Natural killer cell (primary cell): Measurements from ENCODE around the gene EXOC4. TPM values are rescaled to one million over a fixed set of nuclear protein-coding genes. Genes with fewer than 3 reads are reported as not detected.

Experiments used
- ATAC-seq, 3 donors: fragments of 150-1000 bp in 2 of 3; fragments of 200-7000 bp in 1 of 3; cut with Tn5 transposase; 1 replicate in 1 of 3; 2 replicates in 2 of 3; pipeline ENCODE4 v1.10.0; 2021; ENCODE audit warnings: mild to moderate bottlenecking in 2 of 3, moderate library complexity in 2 of 3
- DNase-seq, 2 donors: peaks; one replicate each; pipeline versions ENCODE4 v3.0.0 to v3.0.0-alpha.2; 2013 to 2021; ENCODE audit warnings: mixed read lengths in 1 of 2
- H3K27ac ChIP-seq: one replicate; pipeline ENCODE4 v1.5.1; 2013; ENCODE audit warnings: mild to moderate bottlenecking, low read length
- H3K27me3 ChIP-seq: one replicate; pipeline ENCODE4 v1.6.1; 2013; ENCODE audit warnings: low read length; ENCODE audit not compliant: control insufficient read depth, insufficient read depth
- H3K36me3 ChIP-seq: one replicate; pipeline ENCODE4 v1.6.1; 2013; ENCODE audit warnings: low read length; ENCODE audit not compliant: control insufficient read depth, insufficient read depth
- H3K4me1 ChIP-seq: one replicate; pipeline ENCODE4 v1.6.1; 2013; ENCODE audit warnings: low read length; ENCODE audit not compliant: control insufficient read depth, insufficient read depth
- H3K4me3 ChIP-seq: one replicate; pipeline ENCODE4 v1.5.1; 2013; ENCODE audit warnings: low read length
- H3K9me3 ChIP-seq: one replicate; pipeline ENCODE4 v1.6.1; 2013; ENCODE audit warnings: low read length; ENCODE audit not compliant: control insufficient read depth, insufficient read depth
- H3K27ac Mint-ChIP-seq, 2 donors: one replicate each; pipeline ENCODE4 v1.8.0; 2022; ENCODE audit warnings: mild to moderate bottlenecking in 2 of 2, mixed read lengths in 2 of 2, moderate library complexity in 1 of 2
- H3K27me3 Mint-ChIP-seq, 2 donors: one replicate each; pipeline ENCODE4 v1.8.0; 2022; ENCODE audit warnings: low read depth in 2 of 2, mixed read lengths in 2 of 2
- H3K36me3 Mint-ChIP-seq: one replicate; pipeline ENCODE4 v1.8.0; 2022; ENCODE audit warnings: mixed read lengths
- H3K4me1 Mint-ChIP-seq, 2 donors: one replicate each; pipeline ENCODE4 v1.8.0; 2022; ENCODE audit warnings: mixed read lengths in 2 of 2
- H3K4me3 Mint-ChIP-seq: one replicate; pipeline ENCODE4 v1.8.0; 2022; ENCODE audit warnings: mild to moderate bottlenecking, moderate library complexity, mixed read lengths
- H3K9me3 Mint-ChIP-seq, 2 donors: one replicate each; pipeline ENCODE4 v1.8.0; 2022; ENCODE audit warnings: mixed read lengths in 2 of 2
- WGBS: methylation state at CpG from one replicate; pipeline ENCODE4 v1.1.7; 2013; ENCODE audit warnings: missing lambda C conversion rate; ENCODE audit not compliant: insufficient coverage; 5-methylcytosine and 5-hydroxymethylcytosine counted together
- intact Hi-C: fragments of 100-400 bp; cut with micrococcal nuclease; formaldehyde crosslinking; loops from one replicate; pipeline ENCODE4 v1.14.2; 2022
- total RNA-seq, 4 donors: library from RNA; stranded (reverse); fragments of 120-200 nt in 1 of 4; gene quantifications; one replicate each; pipeline versions ENCODE4 v1.2.3 to v1.2.4, GENCODE V29; 2013 to 2022
- TF ChIP-seq, protein P1 (sequence below): fragments of 200-600 bp; IDR thresholded peaks from one replicate; pipeline ENCODE4 v1.8.0; 2022; ENCODE audit warnings: antibody characterized with exemption

The EXOC4 gene
- total RNA-seq, 3 donors from 2014 or later (not counting 1 experiment from before 2014, with no cell fraction given): 105 to 148 (median 123) TPM

DNA sequence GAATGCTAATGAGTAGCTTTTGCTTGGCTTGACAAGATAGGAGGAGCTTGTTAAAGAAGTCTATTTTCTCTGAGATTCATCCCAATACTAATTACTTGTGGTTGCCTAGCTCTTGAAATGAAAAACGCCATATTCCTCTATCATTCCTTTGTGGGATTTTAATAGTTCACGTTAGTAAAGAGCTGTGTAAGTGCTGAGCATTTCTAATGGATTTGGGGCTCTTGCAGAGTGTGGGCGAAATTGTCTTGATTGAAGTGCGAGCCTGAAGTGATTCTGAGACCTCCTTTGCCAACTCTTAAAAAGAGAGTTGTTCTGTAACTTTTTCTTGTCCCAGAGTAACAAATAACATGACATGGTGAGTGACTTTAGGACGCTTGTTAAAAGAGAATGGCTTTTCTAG, 45.2 kb downstream of the EXOC4 start:
- no peaks in the 10 kb centered on the region for H3K27me3 Mint-ChIP-seq
- H3K27ac ChIP-seq: no peak overlapping the region
- 94% methylated on average over 4 of the region's 5 CpGs for WGBS
- H3K36me3 ChIP-seq: no peaks in the 10 kb centered on the region
- H3K4me3 Mint-ChIP-seq: no peak overlapping the region
- H3K27me3 ChIP-seq: no peaks in the 10 kb centered on the region
- no peaks in the 10 kb centered on the region for H3K9me3 Mint-ChIP-seq
- ATAC-seq (no peak), DNase-seq (no peak)
- H3K4me1 Mint-ChIP-seq: peaks cover 23 to 24% of the 10 kb centered on the region in 2 donors
- H3K4me1 ChIP-seq: no peaks in the 10 kb centered on the region
- intact Hi-C loops: no loop called here
- H3K9me3 ChIP-seq: no peaks in the 10 kb centered on the region
- H3K4me3 ChIP-seq: no peak overlapping the region
- TF ChIP-seq, protein P1, sequence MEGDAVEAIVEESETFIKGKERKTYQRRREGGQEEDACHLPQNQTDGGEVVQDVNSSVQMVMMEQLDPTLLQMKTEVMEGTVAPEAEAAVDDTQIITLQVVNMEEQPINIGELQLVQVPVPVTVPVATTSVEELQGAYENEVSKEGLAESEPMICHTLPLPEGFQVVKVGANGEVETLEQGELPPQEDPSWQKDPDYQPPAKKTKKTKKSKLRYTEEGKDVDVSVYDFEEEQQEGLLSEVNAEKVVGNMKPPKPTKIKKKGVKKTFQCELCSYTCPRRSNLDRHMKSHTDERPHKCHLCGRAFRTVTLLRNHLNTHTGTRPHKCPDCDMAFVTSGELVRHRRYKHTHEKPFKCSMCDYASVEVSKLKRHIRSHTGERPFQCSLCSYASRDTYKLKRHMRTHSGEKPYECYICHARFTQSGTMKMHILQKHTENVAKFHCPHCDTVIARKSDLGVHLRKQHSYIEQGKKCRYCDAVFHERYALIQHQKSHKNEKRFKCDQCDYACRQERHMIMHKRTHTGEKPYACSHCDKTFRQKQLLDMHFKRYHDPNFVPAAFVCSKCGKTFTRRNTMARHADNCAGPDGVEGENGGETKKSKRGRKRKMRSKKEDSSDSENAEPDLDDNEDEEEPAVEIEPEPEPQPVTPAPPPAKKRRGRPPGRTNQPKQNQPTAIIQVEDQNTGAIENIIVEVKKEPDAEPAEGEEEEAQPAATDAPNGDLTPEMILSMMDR: no peak
- no peak overlapping the region for H3K27ac Mint-ChIP-seq
- H3K36me3 Mint-ChIP-seq: no peaks in the 10 kb centered on the region

- H3K9me3 Mint-ChIP-seq: no peaks in the 10 kb centered on the region
- no peaks in the 10 kb centered on the region for H3K36me3 ChIP-seq
- TF ChIP-seq, protein P1: no peak
- H3K9me3 ChIP-seq: no peaks in the 10 kb centered on the region
- no peak overlapping the region for H3K27ac ChIP-seq
- H3K4me1 Mint-ChIP-seq: peaks cover 23 to 24% of the 10 kb centered on the region in 2 donors
- H3K27me3 ChIP-seq: no peaks in the 10 kb centered on the region
- no peaks in the 10 kb centered on the region for H3K4me1 ChIP-seq
- WGBS: 93% methylated on average over 1 of the region's 1 CpG
- no peak for ATAC-seq
- no peaks in the 10 kb centered on the region for H3K36me3 Mint-ChIP-seq
- no peak overlapping the region for H3K27ac Mint-ChIP-seq
- no peaks in the 10 kb centered on the region for H3K27me3 Mint-ChIP-seq
- no peak overlapping the region for H3K4me3 ChIP-seq
- DNase-seq: no peak
- no peak overlapping the region for H3K4me3 Mint-ChIP-seq
- intact Hi-C loops: no loop called here
Measured at GRCh38 chr7:133299676-133300075, 46.8 kb downstream of the EXOC4 start.

DNA sequence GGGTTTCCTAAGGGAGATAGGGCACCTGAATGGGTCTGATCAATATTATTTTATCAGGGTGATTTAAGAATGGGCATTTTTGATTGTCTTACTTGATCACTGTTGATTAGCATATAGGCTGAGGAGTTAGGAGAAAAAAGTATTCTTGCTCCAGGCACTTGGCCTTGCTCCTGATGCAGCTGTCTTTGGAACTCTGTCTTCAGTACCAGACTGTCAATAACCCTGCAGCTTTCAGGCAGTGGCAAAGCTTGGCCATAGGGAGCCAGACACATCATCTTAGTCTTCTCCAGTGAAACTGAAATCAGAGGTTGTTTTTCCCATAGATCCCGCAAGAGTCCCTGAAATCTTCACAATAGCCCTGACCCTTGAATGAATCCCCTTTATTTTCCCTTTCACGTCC, 47.2 kb downstream of the EXOC4 start:
- peaks cover 2% of the 10 kb centered on the region for H3K36me3 Mint-ChIP-seq
- TF ChIP-seq, protein P1: no peak
- WGBS: 93% methylated on average over 2 of the region's 2 CpGs
- no peak overlapping the region for H3K4me3 Mint-ChIP-seq
- Histone ChIP-seq H3K9me3 (no peaks in the 10 kb centered on the region), H3K27ac (no peak overlapping the region), H3K27me3 (no peaks in the 10 kb centered on the region), H3K36me3 (no peaks in the 10 kb centered on the region), H3K4me3 (no peak overlapping the region), H3K4me1 (no peaks in the 10 kb centered on the region)
- intact Hi-C loops: no loop called here
- H3K27me3 Mint-ChIP-seq: no peaks in the 10 kb centered on the region
- ATAC-seq (no peak), DNase-seq (no peak)
- peaks cover 23 to 24% of the 10 kb centered on the region in 2 donors for H3K4me1 Mint-ChIP-seq
- H3K27ac Mint-ChIP-seq: no peak overlapping the region
- H3K9me3 Mint-ChIP-seq: no peaks in the 10 kb centered on the region

DNA sequence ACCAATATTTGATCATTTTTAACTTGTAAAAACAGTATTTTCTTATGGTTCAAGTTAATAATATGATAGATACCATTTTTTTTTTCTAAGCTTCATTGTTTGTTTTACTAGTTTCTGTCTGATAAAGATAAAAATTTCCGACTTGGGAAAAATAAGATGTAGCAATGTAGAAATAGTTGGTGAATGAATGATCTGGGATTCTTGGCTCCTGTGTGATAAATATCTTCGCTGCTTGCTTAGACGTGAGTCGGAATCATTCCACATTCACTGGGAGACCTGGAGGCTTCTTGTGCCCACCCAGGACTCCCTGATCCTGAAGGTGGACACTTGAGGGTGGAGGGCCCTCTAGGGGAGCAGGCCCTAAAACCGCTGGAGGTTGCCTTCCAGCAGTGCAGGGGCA, 47.9 kb downstream of the EXOC4 start:
- no peak overlapping the region for H3K27ac Mint-ChIP-seq
- DNase-seq: no peak
- Histone ChIP-seq H3K36me3 (peaks cover 4% of the 10 kb centered on the region), H3K9me3 (no peaks in the 10 kb centered on the region), H3K27me3 (no peaks in the 10 kb centered on the region), H3K4me3 (no peak overlapping the region), H3K27ac (no peak overlapping the region), H3K4me1 (no peaks in the 10 kb centered on the region)
- intact Hi-C loops: no loop called here
- H3K27me3 Mint-ChIP-seq: no peaks in the 10 kb centered on the region
- ATAC-seq: no peak
- H3K4me3 Mint-ChIP-seq: no peak overlapping the region
- peaks cover 10% of the 10 kb centered on the region for H3K36me3 Mint-ChIP-seq
- 98% methylated on average over 5 of the region's 5 CpGs for WGBS
- H3K9me3 Mint-ChIP-seq: no peaks in the 10 kb centered on the region
- H3K4me1 Mint-ChIP-seq: peaks cover 18 to 23% of the 10 kb centered on the region in 2 donors
- TF ChIP-seq, protein P1: no peak
